DND-41 (cell line): Measurements from ENCODE around the gene KATNAL1.

Experiments used
- CTCF ChIP-seq: IDR thresholded peaks from 2 replicates; pipeline ENCODE4 v1.5.1; 2012; ENCODE audit warnings: borderline replicate concordance, low read length, moderate library complexity, mild to moderate bottlenecking; ENCODE audit not compliant: poor library complexity, severe bottlenecking; ENCODE audit errors: extremely low read depth
- EZH2 ChIP-seq: IDR thresholded peaks from 3 replicates; pipeline ENCODE4 v1.6.1; 2012; ENCODE audit warnings: borderline replicate concordance, low read depth, mild to moderate bottlenecking, moderate library complexity, low read length, inconsistent platforms; ENCODE audit not compliant: severe bottlenecking

- TF ChIP-seq CTCF = no peak
- no peak for TF ChIP-seq EZH2
These were observed 33.2 kb upstream of the KATNAL1 start for GRCh38 chr13:30340331-30341250.
